Panc1 (cell line): ENCODE measurements around the gene TLL2. TPM values are rescaled to one million over a fixed set of nuclear protein-coding genes. Genes with fewer than 3 reads are reported as not detected.

Experiments
- ATAC-seq: fragments of 200-7000 bp; cut with Tn5 transposase; 2 replicates; pipeline ENCODE4 v1.9.1; 2020; ENCODE audit warnings: mild to moderate bottlenecking, moderate library complexity
- BruUV-seq: library from RNA; stranded (reverse); fragments of 400-500 nt; replicated peaks from 2 replicates; lab custom pipeline; 2021; lab: Mats Ljungman, UMichigan
- CTCF ChIA-PET: fragments of 300-600 bp; sonication (Branson Sonifier 250); formaldehyde crosslinking; loops from one replicate; lab custom pipeline; 2022; ENCODE audit warnings: antibody characterized with exemption; lab: Charles Lee
- POLR2A ChIA-PET: fragments of 300-600 bp; sonication (Branson Sonifier 250); formaldehyde crosslinking; loops from one replicate; lab custom pipeline; 2022; ENCODE audit warnings: antibody characterized with exemption; lab: Charles Lee
- DNase-seq: peaks from one replicate; pipeline ENCODE4 v3.0.0-alpha.2; 2010; ENCODE audit warnings: low read depth, low spot score
- H3K27ac ChIP-seq: 2 replicates; pipeline ENCODE4 v1.5.1; 2011; ENCODE audit warnings: mild to moderate bottlenecking, low read length, inconsistent platforms
- H3K27me3 ChIP-seq: fragments of 200-500 bp; sonication (Bioruptor generic); 2 replicates; pipeline ENCODE4 v1.6.0; 2014; ENCODE audit warnings: low read length, inconsistent platforms; ENCODE audit not compliant: control insufficient read depth, insufficient read depth
- H3K36me3 ChIP-seq: fragments of 200-500 bp; sonication (Bioruptor generic); 2 replicates; pipeline ENCODE4 v1.5.1; 2014; ENCODE audit warnings: inconsistent platforms, mild to moderate bottlenecking, low read length, moderate library complexity; ENCODE audit not compliant: control insufficient read depth, insufficient read depth
- H3K4me1 ChIP-seq: 2 replicates; pipeline ENCODE4 v1.5.1; 2011; ENCODE audit warnings: inconsistent platforms, mild to moderate bottlenecking, low read length, moderate library complexity; ENCODE audit not compliant: control insufficient read depth, insufficient read depth
- H3K4me3 ChIP-seq, 2 experiments: 2 replicates each; pipeline ENCODE4 v1.5.1; 2011 to 2012; ENCODE audit warnings: low read depth in 2 of 2, low read length in 2 of 2, mild to moderate bottlenecking in 2 of 2, inconsistent platforms in 1 of 2, moderate library complexity in 1 of 2
- H3K9me3 ChIP-seq: fragments of 200-500 bp; sonication (Bioruptor generic); 2 replicates; pipeline ENCODE4 v1.5.1; 2014; ENCODE audit warnings: low read depth, mild to moderate bottlenecking, inconsistent platforms, low read length, moderate library complexity; ENCODE audit not compliant: control insufficient read depth, insufficient read depth
- POLR2AphosphoS5 ChIP-seq: IDR thresholded peaks from 2 replicates; pipeline ENCODE4 v1.6.1; 2012; ENCODE audit warnings: mild to moderate bottlenecking, low read depth, low read length, moderate library complexity
- SIN3A ChIP-seq: IDR thresholded peaks from 2 replicates; pipeline ENCODE4 v1.6.1; 2012; ENCODE audit warnings: low read depth, mild to moderate bottlenecking, low read length, moderate library complexity, borderline replicate concordance; ENCODE audit not compliant: insufficient read depth
- TCF7L2 ChIP-seq: IDR thresholded peaks from 2 replicates; pipeline ENCODE4 v1.6.1; 2011; ENCODE audit warnings: mild to moderate bottlenecking, low read depth, low read length, inconsistent platforms
- in situ Hi-C: cut with HindIII; loops from 2 replicates; pipeline ENCODE4 v1.10.0; 2016; ENCODE audit warnings: low sequenced_read_pairs, low pct_unique_long_range_greater_than_20kb
- intact Hi-C: fragments of 100-400 bp; cut with micrococcal nuclease; formaldehyde crosslinking; loops from one replicate; pipeline ENCODE4 v1.10.0; 2022; ENCODE audit not compliant: unreplicated experiment
- total RNA-seq: library from RNA; stranded (reverse); gene quantifications from one replicate; pipeline ENCODE4 v1.2.1, GENCODE V29; 2021; ENCODE audit not compliant: unreplicated experiment
- TF ChIP-seq, protein P1 (sequence below), 2 experiments: IDR thresholded peaks; 2 replicates each; pipeline ENCODE4 v1.6.1; 2011 to 2012; ENCODE audit warnings: low read depth in 2 of 2, control low read depth in 1 of 2, low read length in 1 of 2, mild to moderate bottlenecking in 1 of 2, moderate library complexity in 1 of 2; ENCODE audit not compliant: insufficient read depth in 1 of 2
- TF ChIP-seq, protein P2 (sequence below): fragments of 450-650 bp; IDR thresholded peaks from 2 replicates; pipeline ENCODE4 v1.5.1; 2017; ENCODE audit warnings: mild to moderate bottlenecking

The TLL2 gene
- total RNA-seq, 1 experiment from 2014 or later, result 0.64 TPM

DNA sequence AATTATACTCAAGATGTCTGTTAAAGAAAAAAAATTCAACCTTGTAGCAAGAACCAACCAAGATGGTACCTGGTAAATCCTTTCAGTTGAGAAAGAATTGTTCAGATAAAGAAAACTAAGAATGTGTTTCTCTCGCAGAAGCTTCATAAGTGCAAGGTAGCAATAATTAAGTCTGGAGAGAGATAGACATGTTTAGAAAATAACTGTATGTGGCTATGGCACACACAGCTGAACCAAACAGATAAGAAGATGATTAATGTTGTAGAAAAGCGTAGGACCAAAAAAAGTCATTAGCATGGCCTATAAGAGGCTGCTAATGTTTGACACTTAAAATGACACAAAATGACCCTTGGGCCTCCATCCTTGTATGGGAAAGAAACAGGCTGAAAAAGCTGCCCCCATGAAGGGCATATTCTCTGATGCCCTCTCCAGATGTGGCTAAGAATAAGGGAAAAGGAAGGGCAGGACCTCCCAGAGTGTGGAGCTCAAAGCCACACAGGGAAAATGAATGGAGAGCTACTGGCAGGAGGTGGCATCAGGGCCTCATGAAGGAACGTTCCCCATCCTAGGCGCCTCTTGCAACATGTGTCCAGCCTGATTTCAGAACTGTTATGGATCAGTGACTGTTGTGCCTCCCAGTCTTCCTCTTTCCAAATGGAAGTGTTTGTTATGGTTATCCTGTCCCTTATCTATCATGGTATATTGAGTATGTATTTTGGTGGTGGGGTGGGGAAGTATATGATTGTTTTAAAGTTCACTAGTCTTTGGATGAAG, 30.7 kb downstream of the TLL2 start:
- no peak overlapping the region for H3K4me3 ChIP-seq
- H3K27ac ChIP-seq, result no peak overlapping the region
- POLR2A ChIA-PET, result no interaction called here
- no peaks in the 10 kb centered on the region for H3K9me3 ChIP-seq
- DNase-seq (no peak), ATAC-seq (no peak)
- no TSS peak for BruUV-seq
- no peaks in the 10 kb centered on the region for H3K36me3 ChIP-seq
- peaks cover 23% of the 10 kb centered on the region for H3K27me3 ChIP-seq
- TF ChIP-seq SIN3A, result no peak
- TF ChIP-seq, protein P1, sequence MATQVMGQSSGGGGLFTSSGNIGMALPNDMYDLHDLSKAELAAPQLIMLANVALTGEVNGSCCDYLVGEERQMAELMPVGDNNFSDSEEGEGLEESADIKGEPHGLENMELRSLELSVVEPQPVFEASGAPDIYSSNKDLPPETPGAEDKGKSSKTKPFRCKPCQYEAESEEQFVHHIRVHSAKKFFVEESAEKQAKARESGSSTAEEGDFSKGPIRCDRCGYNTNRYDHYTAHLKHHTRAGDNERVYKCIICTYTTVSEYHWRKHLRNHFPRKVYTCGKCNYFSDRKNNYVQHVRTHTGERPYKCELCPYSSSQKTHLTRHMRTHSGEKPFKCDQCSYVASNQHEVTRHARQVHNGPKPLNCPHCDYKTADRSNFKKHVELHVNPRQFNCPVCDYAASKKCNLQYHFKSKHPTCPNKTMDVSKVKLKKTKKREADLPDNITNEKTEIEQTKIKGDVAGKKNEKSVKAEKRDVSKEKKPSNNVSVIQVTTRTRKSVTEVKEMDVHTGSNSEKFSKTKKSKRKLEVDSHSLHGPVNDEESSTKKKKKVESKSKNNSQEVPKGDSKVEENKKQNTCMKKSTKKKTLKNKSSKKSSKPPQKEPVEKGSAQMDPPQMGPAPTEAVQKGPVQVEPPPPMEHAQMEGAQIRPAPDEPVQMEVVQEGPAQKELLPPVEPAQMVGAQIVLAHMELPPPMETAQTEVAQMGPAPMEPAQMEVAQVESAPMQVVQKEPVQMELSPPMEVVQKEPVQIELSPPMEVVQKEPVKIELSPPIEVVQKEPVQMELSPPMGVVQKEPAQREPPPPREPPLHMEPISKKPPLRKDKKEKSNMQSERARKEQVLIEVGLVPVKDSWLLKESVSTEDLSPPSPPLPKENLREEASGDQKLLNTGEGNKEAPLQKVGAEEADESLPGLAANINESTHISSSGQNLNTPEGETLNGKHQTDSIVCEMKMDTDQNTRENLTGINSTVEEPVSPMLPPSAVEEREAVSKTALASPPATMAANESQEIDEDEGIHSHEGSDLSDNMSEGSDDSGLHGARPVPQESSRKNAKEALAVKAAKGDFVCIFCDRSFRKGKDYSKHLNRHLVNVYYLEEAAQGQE (IDR thresholded peaks at IDR 0.05; ENCODE audit: insufficient read depth in 1 of 2, low read depth in 2 of 2, low read length in 1 of 2), result no peak
- no peak for TF ChIP-seq TCF7L2
- TF ChIP-seq, protein P2, sequence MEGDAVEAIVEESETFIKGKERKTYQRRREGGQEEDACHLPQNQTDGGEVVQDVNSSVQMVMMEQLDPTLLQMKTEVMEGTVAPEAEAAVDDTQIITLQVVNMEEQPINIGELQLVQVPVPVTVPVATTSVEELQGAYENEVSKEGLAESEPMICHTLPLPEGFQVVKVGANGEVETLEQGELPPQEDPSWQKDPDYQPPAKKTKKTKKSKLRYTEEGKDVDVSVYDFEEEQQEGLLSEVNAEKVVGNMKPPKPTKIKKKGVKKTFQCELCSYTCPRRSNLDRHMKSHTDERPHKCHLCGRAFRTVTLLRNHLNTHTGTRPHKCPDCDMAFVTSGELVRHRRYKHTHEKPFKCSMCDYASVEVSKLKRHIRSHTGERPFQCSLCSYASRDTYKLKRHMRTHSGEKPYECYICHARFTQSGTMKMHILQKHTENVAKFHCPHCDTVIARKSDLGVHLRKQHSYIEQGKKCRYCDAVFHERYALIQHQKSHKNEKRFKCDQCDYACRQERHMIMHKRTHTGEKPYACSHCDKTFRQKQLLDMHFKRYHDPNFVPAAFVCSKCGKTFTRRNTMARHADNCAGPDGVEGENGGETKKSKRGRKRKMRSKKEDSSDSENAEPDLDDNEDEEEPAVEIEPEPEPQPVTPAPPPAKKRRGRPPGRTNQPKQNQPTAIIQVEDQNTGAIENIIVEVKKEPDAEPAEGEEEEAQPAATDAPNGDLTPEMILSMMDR, result no peak
- no peak for TF ChIP-seq POLR2AphosphoS5
- intact Hi-C loops (no loop called here), in situ Hi-C loops (no loop called here)
- CTCF ChIA-PET, result no interaction called here
- no peaks in the 10 kb centered on the region for H3K4me1 ChIP-seq

DNA sequence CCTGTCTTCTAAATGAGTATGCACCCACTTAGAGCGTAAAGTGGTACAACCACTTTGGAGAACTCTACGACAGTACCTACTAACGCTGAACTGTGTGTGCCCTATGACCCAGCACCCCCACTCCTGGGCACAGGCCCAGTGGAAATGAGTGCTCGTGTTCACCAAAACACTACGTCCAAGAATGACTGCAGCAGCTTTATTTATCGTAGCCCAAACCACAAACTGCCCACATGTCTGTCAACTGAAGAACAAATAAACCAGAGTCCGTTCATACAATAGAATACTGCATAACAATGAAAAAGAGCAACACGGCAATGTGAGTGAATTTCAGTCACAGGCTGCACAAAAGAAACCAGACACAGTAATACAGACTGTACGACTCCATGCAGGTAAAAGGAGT, 35.4 kb downstream of the TLL2 start:
- no TSS peak for BruUV-seq
- ATAC-seq, result no peak
- CTCF ChIA-PET, result no interaction called here

More for the DNA sequence above, 35.4 kb downstream of the TLL2 start:
- TF ChIP-seq POLR2AphosphoS5, result no peak
- TF ChIP-seq SIN3A, result no peak
- TF ChIP-seq, protein P1 (IDR thresholded peaks at IDR 0.05; ENCODE audit: insufficient read depth in 1 of 2, low read depth in 2 of 2, low read length in 1 of 2), result no peak
- TF ChIP-seq, protein P2, result no peak
- no peak for TF ChIP-seq TCF7L2
- no peak overlapping the region for H3K27ac ChIP-seq
- POLR2A ChIA-PET, result no interaction called here
- H3K4me3 ChIP-seq, result no peak overlapping the region
- intact Hi-C loops, result no loop called here
- H3K9me3 ChIP-seq, result no peaks in the 10 kb centered on the region
- no peaks in the 10 kb centered on the region for H3K36me3 ChIP-seq
- no peaks in the 10 kb centered on the region for H3K4me1 ChIP-seq
- DNase-seq, result no peak
- peaks cover 9% of the 10 kb centered on the region for H3K27me3 ChIP-seq
- in situ Hi-C loops, result no loop called here
